GM18517 (cell line): Measurements from ENCODE around the gene RPS16.

ENCODE experiments used
- ATAC-seq: cut with Tn5 transposase; IDR thresholded peaks from one replicate; pipeline ENCODE4 v1.9.1; 2021; ENCODE audit warnings: mild to moderate bottlenecking, moderate library complexity; ENCODE audit not compliant: unreplicated experiment

The RPS16 gene

DNA sequence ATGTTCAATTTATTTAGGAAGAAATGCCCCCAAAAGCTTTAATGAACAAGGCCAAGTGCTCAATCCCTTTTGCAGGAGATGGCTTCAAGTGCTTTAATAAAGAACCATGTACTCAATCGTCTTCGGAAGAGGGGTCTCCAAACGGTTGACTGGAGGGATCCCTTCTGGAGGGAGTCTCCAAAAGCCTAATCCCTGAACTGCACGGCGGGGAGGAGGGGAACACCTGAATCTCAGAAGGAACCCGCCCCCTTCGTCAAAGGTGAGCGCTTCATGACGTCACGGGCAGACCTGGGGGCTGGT is 45.3 kb downstream of the RPS16 start:
- no peak for ATAC-seq

DNA sequence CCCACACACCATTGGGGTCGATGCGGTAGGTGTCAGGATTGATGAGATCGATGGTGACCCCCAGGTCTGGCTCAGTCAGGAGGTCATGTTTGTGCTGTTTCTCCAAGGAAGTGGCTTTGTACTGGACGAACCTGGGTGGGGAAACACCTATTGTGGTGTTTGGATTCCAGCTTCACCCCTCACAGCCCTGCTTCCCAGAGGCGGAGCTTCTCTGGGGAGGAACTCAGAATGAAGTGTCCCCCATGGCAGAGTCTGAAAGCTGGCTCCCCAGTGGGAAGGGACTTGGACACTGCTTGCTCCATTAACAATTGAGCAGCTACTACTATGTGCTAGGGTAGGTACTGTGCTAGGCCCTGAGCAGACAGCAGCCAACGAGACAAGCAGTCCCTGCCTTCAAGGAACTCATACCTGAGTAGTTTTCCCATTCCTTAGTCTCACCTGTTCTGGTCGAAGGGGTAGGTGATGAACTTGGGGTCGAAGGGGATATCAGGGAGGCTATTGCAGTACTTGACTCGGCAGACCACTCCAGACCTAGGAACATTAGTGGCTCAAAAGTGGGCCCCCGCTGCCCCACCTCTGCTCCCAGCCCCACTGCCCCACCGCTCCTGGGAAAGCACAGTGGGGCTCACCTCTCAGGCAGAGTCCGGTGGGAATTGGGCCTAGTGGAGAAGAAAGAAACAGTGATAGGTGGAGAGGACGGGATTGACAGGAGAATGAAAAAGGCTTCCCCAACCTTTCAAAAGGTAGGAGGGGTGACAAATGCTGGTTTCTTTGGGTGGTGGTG is 45.9 kb downstream of the RPS16 start:
- no peak for ATAC-seq

DNA sequence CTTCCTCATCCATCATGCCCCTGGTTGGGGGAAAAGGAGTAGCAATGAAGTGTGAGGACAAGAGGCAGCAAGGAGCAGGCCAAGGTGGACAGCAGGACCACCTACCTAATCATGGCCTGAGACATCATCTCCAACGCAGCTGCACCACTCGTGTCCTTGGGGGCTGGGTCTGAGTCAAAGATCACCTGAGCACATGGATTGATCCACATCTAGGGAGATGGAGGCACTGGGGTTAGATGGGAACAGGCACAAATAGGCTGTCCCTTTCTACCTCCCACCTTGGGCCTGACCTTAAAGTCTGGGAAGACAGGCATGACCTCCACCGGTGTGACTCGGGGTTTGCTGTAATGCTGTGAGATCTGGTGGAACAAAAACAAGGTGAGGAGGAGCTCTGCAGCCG is 47.1 kb downstream of the RPS16 start:
- ATAC-seq = no peak

DNA sequence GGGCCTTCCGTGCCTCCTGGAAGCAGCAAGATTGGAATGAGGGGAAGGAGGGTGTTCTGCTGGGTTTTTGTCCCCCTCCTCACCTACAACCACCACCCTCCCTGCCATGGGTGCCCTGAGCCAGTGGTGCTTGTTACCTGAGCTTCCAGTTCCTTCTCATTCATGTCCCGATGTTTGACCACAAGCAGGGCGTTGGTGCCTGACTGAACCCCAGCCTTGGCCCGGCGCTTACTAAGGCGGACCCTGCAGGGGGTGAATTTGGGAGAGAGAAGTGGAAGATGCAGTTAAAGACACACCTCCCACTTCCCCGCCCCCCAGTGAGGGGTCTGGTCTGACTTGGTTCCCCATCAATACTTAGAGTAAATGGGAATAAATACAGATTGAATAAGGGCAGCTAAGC is 49.2 kb downstream of the RPS16 start:
- ATAC-seq = no peak

DNA sequence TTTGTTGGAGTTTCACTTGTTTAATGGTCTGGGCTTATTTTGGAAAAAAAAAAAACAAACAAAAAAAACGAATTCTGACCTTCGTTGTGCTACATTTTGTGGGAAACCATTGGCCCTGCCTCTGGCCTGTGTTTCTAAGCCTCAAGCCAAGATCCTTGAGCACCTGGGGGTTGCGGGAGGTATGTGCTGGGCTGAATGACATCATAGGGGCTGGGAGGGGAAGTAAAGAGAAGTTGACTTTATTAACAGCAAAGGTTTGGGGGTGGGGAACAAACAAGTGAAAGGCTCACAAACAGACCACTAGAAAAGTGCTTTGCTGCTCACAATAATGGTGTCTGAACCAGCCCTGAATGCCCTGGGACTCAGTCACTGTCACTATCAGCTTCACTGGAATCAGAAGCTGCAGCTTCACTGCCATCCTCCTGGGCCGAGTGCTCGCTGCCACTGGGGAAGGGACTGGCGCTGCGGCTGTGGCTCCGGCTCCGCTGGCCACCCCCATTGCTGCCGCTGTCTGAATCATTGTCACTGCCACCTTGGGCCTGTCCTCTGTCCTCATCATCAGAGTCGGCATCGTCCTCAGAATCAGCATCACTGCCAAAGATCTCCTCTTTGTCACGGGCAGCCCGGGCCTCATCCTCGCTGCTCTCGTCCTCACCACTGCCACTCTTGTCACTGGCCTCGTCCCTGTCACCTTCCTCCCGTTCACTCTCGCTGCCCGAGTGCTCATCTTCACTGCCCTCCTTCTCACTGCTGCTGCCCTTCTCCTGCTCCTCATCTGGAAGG is 49.9 kb downstream of the RPS16 start:
- no peak for ATAC-seq

DNA sequence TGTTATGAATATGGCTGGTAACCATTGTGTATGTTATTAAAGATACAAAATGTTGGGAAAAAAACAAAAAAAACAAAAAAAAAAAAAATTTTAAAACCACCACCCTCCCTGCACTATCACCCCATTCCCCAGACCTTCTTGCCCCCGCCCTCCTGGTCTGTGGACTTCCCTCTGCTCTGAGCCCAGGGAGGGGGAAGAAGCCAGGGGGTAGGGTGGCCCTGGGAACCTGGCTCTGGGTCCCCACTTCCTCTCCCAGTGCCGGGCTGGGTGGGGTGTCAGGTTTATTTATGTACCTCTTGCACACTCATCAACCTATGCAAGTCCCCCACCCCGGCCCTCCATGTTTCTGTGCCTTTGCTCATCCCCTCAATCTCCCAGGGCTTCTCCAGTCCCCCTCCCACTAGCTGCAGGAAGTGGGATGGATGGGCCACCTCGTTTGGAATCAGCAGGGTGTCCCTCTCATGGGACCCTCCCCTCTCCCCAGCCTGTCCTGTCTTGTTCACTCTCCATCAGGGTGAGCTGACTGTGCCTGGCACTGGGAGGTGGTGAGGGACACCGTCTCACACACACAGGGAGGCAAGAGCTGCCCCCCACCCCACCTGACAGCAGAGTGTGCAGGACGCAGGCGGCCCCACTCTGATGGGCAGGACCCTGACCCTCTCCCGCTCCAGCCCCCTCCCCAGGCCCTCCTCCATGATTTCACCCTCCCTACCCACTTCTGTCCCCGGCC is 50.7 kb downstream of the RPS16 start:
- no peak for ATAC-seq
